Measurements from ENCODE around the gene PHF21A.

The PHF21A gene

DNA sequence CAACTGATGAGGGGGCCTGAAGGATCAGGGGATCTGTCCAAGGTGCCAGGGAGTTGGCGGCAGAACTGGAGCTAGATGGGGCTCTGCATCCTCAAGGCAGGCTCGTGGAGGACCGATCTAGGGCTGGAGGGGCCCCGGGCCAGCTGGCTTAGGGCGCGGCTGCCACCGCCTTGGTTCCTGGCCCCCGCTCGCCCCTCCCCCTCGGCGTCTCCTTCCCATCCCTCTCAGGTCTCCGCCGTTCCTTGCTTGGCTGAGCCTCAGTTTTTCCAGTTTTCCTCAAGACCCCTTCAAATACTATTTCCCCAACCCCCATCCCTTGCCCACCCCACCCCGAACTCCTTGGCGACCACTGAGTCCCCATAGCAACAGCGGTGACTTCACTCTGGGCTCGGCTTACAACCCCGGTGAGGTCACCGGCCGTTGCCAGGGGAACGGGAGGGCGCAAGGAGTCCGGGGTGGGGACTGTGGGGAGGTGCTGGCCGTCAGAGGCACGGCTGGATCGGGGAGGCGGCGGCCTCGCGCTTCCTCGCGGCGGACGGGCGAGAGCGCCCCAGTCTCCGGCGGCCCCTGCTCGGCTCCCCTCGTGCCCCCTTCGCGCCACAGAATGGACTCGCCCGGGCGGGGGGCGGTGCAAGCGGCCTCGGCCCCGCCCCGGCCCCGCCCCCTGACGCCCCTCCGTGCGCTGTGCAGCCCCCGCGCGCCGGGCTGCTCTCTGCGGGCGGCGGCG, 221.6 kb downstream of the PHF21A start:
- DNase-seq, result peak; percentile 27

DNA sequence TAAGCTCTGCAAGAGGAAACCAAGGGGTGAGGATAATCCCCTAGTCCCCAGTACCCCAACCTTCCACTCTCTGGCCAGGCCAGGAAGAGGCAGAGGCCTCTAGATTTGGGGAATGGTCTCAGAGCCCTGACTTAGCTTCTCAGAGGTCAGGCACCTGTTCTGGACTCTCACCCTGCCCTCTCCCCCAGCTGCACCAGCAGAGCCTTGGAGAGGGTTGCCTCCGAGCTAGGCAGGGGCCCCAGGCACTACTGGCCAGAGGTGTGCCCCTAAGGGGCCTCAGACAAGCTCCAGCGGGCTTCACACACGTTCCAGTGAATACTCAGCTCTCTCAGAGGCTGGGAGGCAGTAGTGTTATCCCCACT, 222.2 kb downstream of the PHF21A start:
- no peak for DNase-seq

DNA sequence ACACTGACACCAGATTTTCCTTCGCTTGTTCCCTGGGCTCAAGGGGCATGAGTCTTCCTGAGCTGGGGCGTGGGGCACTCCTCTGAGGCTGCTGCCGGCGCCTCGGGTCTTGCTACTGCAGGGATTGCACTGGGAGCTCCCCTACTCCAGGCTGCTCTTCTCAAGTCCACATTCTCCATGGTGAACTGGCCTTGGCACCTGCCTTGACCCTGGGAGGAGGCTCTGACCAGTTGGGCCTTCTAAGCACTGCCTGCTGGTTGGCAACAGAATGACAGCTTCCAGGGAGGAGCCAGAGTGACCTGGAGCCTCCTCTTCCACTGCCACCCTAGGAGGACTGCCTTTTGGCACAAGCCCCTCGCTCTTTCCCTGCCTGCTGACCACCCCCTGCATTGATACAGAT, 223.7 kb downstream of the PHF21A start:
- no peak for DNase-seq

DNA sequence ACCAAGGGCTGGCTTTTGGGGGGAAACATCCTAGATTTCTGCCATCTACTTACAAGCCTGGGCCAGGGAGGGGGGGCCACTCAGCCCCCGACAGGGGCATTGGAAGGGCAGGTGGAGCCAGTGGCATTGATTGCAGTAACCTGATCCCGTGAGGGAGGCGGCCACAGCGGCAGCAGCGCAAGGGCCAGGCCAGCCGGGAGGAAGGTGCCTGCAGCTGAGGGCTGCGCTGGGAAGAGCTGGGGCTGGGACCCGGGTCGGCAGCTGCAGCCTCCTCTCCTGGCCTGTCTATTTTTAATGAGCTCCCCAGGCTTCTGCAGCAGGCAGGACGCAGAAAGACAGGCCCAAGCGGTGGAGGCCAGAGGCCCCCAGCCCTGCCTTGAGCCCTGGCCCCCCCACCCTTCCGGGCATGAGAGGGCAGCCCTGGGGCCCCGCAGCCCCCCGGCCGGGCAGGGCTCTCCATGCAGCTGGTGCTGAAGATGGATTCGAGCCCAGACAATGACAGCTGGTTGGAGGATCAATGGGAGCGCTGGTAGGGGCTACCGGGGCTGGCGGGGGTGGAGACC, 224.8 kb downstream of the PHF21A start:
- no peak for DNase-seq

DNA sequence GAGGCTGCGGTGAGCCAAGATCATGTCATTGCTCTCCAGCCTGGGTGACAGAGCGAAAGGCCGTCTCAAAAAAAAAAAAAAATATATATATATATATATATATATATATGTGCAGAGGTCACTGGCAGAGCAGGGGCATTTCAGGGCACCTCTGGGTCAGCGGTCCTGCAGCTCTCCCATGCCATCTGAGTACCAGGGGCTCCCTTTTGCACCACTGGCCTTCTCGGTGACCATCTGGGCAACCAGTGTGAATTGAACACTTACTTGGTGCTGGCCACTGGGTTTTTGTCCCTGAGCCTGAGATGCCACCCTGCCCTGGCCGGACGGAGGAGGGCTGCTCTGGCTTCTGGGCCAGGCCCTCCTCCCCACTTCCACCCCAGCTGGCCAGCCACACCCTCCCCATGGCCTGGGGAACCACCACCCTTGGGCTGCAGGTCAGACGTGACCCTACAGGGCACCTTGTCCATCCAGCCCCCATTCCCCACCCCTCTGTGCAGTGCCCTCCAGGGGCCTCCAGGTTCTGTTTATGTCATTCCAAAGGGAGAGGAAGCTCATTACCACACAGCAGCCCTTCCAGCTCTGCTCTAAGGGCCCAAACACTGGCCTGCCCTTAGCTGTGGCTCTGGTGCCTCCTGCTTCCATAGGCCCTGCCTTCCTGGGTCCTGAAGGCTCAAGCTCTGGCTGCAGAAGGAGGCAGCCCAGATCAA, 225.5 kb downstream of the PHF21A start:
- DNase-seq, result no peak

DNA sequence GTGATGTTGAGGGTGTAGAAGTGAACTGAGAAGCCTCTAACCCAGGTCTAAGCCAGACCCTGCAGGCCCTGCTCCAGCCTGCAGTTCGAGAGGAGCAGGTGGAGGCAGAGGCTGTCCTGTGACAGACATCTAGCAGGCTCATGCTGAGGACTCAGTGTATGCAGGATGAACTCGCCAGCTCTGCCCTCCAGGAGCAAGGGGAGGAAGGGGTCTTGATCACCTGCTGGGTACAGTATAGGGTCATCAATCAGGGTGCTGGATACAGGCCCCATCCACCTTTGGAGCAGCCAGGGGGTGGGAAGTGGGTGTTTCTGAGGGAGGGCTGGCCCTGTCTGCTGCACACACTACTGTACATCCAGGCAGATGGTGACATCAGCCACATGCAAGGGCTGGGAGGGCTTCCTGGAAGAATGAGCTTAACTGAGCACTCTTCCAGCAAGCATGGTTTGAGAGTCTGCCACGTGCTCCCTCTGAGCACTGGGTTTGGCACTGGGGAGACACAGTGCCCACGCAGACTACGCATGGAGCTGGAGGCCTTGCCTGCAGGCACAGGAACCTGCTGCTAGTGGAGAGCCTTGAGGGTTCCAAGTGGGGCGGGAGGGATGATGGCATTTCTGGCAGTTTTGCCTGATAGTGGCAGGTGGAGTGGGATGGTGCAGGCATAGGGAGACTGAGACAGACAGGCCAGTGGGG, 226.6 kb downstream of the PHF21A start:
- DNase-seq, result no peak

DNA sequence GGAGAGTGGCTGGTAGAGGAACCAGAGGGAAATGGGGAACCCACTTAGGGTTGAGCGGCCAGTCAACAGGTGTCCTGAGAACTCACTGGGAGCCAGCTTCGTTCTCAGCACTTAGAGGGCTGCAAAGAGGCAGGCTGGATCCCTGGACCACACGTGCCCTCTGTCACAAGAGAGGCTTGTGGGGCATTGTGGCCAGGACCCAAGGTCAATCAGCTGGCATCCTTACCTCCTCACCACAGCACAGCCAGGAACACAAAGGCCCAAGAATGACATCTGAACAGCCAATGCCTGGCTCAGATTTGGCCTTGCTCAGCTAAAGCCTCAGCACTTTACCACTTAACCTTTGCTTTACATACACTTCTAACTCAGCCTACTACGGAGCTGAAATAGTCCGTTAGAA, 228.4 kb downstream of the PHF21A start:
- DNase-seq, result no peak

DNA sequence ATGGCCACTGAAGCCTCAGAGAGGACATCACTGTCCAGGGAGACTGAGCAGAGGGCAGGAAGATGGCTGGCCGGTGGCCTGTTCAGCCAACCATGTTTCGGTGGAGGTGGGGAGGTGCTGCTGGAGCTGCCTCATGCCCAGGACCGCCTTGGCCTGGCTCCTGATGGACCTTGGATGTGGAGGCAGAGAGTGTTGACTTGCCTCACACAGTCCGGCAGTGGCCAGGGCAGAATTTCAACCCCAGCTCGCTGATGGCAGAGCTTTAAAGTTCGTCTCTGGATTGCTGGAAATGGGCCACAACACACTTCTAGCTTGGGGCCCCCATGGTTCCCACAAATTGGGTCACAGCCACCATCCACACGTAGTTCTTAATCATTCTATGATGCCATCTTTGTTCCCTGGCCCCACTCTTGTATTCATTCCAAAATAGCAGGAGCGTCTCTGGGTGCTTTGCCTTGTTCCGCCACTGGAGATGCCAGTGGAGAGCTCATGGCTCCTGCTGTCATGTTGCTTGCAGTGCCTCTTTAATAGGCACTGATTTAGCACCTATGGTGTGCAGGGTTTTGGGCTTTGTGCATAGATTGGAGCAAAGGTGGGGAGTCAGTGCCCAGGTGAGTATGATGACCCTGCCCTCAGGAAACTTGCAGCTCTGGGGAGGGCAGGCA, 230.2 kb downstream of the PHF21A start:
- no peak for DNase-seq

DNA sequence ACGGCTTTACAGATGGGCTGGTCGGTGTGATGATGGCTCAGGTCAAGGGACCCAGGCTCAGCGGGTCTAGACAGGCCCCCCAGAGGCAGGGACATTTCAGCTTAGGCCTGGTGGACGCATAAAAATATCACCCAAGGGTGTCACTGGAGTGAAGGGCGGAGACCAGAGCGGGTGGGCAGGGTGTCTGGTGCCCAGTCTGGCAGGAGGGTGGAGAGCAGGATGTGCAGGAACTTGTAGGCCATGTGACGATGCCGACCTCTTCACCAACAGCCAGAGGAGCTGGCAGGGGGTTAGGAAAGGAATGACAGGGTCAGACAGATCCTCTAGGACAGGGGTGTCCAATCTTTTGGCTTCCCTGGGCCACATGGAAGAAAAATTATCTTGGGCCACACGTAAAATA, 231.3 kb downstream of the PHF21A start:
- DNase-seq, result no peak

DNA sequence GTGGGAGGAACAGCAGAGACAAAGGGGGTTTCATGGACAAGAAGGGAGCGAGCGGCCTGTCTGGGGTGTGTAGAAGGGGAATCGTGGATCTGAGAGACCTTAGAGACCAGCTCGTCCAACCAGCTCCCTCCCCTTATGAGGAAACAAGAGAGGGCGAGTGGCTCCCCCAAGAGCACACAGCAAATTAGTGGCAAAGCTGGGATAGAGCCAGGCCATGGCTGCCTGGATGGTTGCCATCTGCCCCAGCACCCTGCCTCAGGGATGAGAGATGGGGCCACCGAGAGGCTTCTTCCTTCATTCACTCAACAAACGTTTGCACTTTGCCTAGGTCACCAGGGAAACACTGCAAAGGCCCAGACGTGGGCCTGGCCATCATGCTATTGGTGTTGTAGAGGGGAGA, 231.7 kb downstream of the PHF21A start:
- no peak for DNase-seq

DNA sequence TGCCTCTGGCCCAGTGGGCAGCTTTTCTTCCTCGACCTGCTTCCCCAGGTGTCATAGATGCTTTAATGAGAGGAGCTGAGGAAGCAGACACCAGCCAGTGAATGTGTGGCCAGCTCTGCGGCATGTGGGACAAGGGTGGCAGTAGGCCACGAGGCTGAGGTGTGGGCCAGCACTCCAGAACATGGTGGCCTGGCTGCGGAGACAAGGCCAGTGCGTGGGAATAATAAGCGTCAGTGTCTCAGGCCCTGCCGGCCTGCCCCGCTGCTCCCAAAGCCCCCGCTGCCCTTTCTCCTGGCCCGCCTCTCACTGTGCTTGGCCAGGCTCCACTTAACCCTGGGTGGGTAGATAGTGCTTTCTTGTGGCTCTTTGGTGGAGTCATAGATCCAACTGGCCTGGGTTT, 233.7 kb downstream of the PHF21A start:
- DNase-seq, result no peak

DNA sequence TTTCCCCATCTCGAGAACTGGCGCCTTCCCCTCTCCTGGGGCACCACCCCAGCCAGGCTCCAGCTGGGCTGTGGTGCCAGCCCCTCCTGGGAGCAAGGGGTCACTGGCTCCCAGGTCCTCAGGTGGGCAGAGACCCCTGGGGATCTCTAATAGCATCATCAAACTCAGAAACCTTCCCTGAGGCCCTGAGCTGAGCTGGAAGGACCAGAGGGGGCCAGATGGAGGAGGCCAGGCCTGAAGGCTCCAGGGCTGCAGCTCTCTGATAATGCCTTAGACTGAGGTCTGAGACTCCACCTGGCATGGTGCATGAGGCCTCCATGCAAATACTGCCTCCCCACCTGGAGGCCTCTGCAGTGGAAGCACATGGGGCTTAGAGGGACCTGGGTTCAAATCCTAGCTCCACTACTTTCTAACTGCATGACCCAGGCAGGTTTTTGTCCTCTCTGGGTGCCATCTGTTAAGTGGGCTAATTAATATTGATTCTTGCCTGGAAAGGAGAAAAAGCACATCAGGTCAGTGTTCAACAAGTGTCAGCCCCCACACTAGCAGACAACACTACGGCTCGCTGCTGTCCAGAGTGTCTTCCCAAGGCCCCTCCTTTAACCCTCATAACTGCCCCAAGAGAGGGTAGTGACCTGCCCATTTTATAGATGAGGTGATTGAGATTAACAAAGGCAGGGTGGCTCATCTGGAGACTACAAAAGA, 234.3 kb downstream of the PHF21A start:
- DNase-seq, result no peak

DNA sequence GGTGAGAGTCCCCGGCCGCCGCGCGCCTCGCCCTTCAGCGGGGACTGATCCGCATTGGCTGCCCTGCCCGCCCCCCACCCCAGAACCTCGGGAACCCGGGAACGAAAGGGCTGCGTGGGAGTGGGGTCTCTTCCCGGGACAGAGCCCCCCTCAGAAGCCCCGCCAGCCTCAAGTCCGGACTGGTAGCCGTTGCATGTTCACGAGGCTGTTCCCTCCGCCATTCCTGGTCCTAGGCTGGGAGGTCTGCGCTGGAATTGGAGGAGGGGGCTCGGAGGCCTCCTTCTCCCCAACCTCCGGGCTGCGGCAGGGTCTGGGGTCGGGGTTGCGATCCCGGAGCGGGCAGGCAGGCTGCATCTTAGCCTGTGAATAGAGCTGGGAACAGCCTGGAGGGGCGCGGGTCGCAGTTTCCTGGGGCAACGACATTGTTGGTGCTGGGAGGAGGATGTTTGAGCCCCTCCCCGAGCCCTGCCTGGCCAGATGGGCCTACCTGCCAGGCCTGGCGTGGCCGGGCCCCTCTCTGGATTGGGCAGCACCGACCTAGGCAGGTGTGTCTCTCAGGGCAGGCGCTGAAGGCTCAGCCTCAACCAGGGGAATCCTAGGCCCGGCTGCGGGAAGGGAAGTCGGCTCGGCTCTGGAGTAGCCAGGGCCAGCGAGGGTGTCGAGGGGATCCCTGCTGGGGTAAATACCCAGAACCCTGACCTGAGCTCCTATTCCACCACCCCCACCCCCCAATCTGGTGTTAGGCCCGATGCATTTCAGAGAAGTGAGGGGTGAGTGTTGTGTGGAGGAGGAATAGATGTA, 235.1 kb downstream of the PHF21A start:
- no peak for DNase-seq

DNA sequence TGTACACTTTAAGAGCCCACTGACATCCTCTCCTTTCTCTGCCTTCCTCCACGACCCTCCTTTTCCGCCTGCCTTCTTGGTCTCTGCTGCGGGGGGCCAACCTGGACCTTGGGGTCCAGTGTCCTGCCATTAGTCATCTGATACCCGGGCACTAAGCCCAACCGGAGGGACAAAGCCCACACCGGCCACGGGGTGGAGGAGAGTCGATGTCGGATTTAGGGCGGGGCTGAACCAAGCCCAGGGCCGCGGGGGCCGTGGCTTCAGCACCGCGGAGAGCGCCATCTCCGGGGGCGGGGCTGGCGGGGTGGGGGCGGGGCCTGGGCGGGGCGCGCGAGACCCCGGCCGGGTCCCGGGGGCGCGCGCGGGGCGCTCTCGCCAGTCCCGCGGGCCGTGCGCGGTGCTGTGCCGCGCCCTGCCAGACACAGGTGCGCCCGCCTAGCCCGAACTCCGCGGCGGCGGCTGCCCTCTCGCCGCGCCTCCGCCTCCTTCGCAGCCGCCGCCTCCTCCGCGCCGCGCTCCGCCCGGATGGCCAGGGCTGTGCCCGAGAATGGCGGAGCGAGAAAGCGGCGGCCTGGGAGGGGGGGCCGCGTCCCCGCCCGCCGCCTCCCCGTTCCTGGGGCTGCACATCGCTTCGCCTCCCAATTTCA, 235.9 kb downstream of the PHF21A start, which contains the start of gene MAPK8IP1:
MAPK8IP1 (plus strand) TSS at position 378 of the 647 bp plus-strand sequence; CDS start at position 548, 170 bp downstream.
- DNase-seq, result peak; percentile 48

DNA sequence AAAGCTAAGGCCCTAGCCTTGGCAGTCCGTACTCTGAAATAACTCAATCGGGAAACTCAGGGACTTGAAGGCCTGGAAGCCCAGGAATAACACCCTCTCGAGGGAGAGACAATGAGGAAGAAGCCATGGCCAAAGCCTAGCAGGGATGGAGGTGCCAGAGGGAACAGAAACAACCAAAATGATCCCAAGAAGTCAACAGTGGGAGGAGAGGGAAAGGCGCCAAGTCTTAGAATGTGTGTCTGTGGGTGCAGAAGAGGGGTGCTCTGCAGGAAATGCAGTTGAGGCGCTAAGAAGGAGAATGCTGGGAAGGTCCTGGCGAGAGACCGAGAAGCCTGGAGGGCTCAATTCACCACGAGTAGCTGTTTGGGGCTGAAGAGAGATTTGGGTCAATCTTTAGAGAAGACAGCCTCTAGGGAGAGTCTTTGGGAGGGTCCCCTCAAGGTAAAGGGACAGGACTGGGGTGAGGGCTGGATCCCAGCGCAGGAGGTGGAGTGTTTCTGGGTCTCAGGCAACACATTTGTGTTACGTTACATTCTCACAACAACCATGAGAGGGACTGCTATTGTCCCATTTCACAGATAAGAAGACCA, 236.6 kb downstream of the PHF21A start:
- DNase-seq, result no peak
